K562 (cell line): ENCODE results near the gene SV2C. TPM values are rescaled to one million over a fixed set of nuclear protein-coding genes. Genes with fewer than 3 reads are reported as not detected.
A peak's percentile ranks its signal among the peaks of the same experiment; 100 is the strongest.

ENCODE experiments used
- ARID2 ChIP-seq: fragments of 450-650 bp; IDR thresholded peaks from 2 replicates; pipeline ENCODE4 v1.6.1; 2017; ENCODE audit warnings: antibody characterized with exemption, mild to moderate bottlenecking
- CBFA2T2 ChIP-seq: fragments of 450-650 bp; conservative IDR thresholded peaks from 2 replicates; pipeline ENCODE4 v1.6.1; 2017; ENCODE audit warnings: mild to moderate bottlenecking
- CXXC5 ChIP-seq: fragments of 250-450 bp; sonication (Bioruptor Pico); IDR thresholded peaks from 2 replicates; pipeline ENCODE4 v1.8.0; 2022; ENCODE audit warnings: inconsistent platforms, mild to moderate bottlenecking, moderate library complexity
- ELK3 ChIP-seq: fragments of 450-650 bp; formaldehyde crosslinking; IDR thresholded peaks from 2 replicates; pipeline ENCODE4 v1.4.0; 2020; ENCODE audit warnings: mild to moderate bottlenecking
- HDAC2 ChIP-seq: fragments of 450-650 bp; IDR thresholded peaks from 2 replicates; pipeline ENCODE4 v1.6.1; 2016; ENCODE audit warnings: mild to moderate bottlenecking
- KDM1A ChIP-seq, 2 experiments: fragments of 450-650 bp; IDR thresholded peaks; 2 replicates each; pipeline ENCODE4 v1.6.1; 2016; ENCODE audit warnings: mild to moderate bottlenecking in 2 of 2
- KDM2B ChIP-seq: fragments of 250-450 bp; sonication (Bioruptor Pico); IDR thresholded peaks from 2 replicates; pipeline ENCODE4 v1.8.0; 2021; ENCODE audit warnings: mild to moderate bottlenecking, moderate library complexity
- NFXL1 ChIP-seq: fragments of 450-650 bp; formaldehyde crosslinking; IDR thresholded peaks from 2 replicates; pipeline ENCODE4 v1.4.0; 2021; ENCODE audit warnings: mild to moderate bottlenecking
- PURB ChIP-seq: sonication (generic); formaldehyde crosslinking; IDR thresholded peaks from 2 replicates; pipeline ENCODE4 v1.9.0; 2021; ENCODE audit warnings: low read depth, mild to moderate bottlenecking, missing genetic modification reagents
- RCOR1 ChIP-seq, 2 experiments: IDR thresholded peaks; 2 replicates each; pipeline ENCODE4 v1.6.1; 2012; ENCODE audit warnings: low read depth in 2 of 2, low read length in 2 of 2, borderline replicate concordance in 1 of 2, improper control_type of control experiment in 1 of 2
- SAFB ChIP-seq: fragments of 200-400 bp; formaldehyde crosslinking; IDR thresholded peaks from 2 replicates; pipeline ENCODE4 v1.6.1; 2017; ENCODE audit warnings: low read depth, low read length, borderline replicate concordance
- ZEB2 ChIP-seq: fragments of 450-650 bp; IDR thresholded peaks from 2 replicates; pipeline ENCODE4 v1.6.1; 2016
- ZFPM2 ChIP-seq: fragments of 250-450 bp; sonication (Bioruptor Pico); IDR thresholded peaks from 2 replicates; pipeline ENCODE4 v1.5.1; 2022; ENCODE audit warnings: mild to moderate bottlenecking
- ZNF717 ChIP-seq: fragments of 250-450 bp; sonication (Bioruptor Pico); IDR thresholded peaks from 2 replicates; pipeline ENCODE4 v1.5.0; 2021
- polyA plus RNA-seq, 8 experiments: library from polyadenylated mRNA; depleted of rRNA in 4 of 8; stranded (reverse) in 5 of 8; unstranded in 3 of 8; fragments of >200 nt; fragmentation: Nextera tagmentation in 2 of 8; fragmentation: Illumina TruSeq in 1 of 8; extraction: Ambion mirVana in 2 of 8; extraction: Trizol in 1 of 8; gene quantifications; 2 replicates each; pipeline versions ENCODE4 v1.2.1 to v1.2.3, GENCODE V29; 2011 to 2014; ENCODE audit warnings: inconsistent platforms in 1 of 8, missing spikeins in 1 of 8
- total RNA-seq, 7 experiments: library from RNA; depleted of rRNA in 6 of 7; stranded (reverse); fragments of >200 nt in 6 of 7; fragmentation: Illumina TruSeq in 2 of 7; extraction: Trizol in 2 of 7; gene quantifications; 2 replicates each; pipeline versions ENCODE4 v1.2.1 to v1.2.3, GENCODE V29; 2011 to 2021; ENCODE audit warnings: low replicate concordance in 1 of 7
- TF ChIP-seq, protein P1 (sequence below): sonication (generic); formaldehyde crosslinking; IDR thresholded peaks from 2 replicates; pipeline ENCODE4 v1.8.1; 2023; ENCODE audit warnings: missing genetic modification reagents, mild to moderate bottlenecking, borderline replicate concordance

Gene SV2C
- total and polyA plus RNA-seq, 9 of the 15 experiments (the other 6 are each of a cell fraction or from before 2014, with no cell fraction given): 0.05 TPM; not detected in 8

- no peak for TF ChIP-seq NFXL1 (CRISPR knock-in tag)
- TF ChIP-seq, protein P1, sequence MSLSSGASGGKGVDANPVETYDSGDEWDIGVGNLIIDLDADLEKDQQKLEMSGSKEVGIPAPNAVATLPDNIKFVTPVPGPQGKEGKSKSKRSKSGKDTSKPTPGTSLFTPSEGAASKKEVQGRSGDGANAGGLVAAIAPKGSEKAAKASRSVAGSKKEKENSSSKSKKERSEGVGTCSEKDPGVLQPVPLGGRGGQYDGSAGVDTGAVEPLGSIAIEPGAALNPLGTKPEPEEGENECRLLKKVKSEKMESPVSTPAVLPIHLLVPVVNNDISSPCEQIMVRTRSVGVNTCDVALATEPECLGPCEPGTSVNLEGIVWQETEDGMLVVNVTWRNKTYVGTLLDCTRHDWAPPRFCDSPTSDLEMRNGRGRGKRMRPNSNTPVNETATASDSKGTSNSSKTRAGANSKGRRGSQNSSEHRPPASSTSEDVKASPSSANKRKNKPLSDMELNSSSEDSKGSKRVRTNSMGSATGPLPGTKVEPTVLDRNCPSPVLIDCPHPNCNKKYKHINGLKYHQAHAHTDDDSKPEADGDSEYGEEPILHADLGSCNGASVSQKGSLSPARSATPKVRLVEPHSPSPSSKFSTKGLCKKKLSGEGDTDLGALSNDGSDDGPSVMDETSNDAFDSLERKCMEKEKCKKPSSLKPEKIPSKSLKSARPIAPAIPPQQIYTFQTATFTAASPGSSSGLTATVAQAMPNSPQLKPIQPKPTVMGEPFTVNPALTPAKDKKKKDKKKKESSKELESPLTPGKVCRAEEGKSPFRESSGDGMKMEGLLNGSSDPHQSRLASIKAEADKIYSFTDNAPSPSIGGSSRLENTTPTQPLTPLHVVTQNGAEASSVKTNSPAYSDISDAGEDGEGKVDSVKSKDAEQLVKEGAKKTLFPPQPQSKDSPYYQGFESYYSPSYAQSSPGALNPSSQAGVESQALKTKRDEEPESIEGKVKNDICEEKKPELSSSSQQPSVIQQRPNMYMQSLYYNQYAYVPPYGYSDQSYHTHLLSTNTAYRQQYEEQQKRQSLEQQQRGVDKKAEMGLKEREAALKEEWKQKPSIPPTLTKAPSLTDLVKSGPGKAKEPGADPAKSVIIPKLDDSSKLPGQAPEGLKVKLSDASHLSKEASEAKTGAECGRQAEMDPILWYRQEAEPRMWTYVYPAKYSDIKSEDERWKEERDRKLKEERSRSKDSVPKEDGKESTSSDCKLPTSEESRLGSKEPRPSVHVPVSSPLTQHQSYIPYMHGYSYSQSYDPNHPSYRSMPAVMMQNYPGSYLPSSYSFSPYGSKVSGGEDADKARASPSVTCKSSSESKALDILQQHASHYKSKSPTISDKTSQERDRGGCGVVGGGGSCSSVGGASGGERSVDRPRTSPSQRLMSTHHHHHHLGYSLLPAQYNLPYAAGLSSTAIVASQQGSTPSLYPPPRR: no peak
- no peak for TF ChIP-seq PURB
- TF ChIP-seq HDAC2: no peak
- no peak for TF ChIP-seq ZEB2
- no peak for TF ChIP-seq KDM2B (CRISPR knock-in tag)
- no peak for TF ChIP-seq ZFPM2 (CRISPR knock-in tag)
- peak; percentile 20; the same call in 1 of the 2 replicates for TF ChIP-seq CXXC5 (CRISPR knock-in tag)
- TF ChIP-seq KDM1A (IDR thresholded peaks at IDR 0.05): no peak
- no peak for TF ChIP-seq CBFA2T2
- TF ChIP-seq ZNF717 (CRISPR knock-in tag): no peak
- peak in 1 of 2 experiments; percentile 45; a peak in 1 of 4 replicates for TF ChIP-seq RCOR1 (IDR thresholded peaks at IDR 0.05; ENCODE audit: borderline replicate concordance in 1 of 2, low read depth in 2 of 2, low read length in 2 of 2)
- 0 out of 2 replicates have a peak, but pooled peaks have one; percentile 23 for TF ChIP-seq ARID2
- no peak for TF ChIP-seq SAFB
- no peak for TF ChIP-seq ELK3 (CRISPR knock-in tag)
Observed at GRCh38 chr5:76256116-76256889, 173.1 kb downstream of the SV2C start (continued).
